Loucy (cell line): ENCODE results near the gene WNT5A.

Experiments
- H2AFZ ChIP-seq: fragments of 200-600 bp; sonication (generic); 2 replicates; pipeline ENCODE4 v1.6.0; 2016; ENCODE audit warnings: antibody characterized with exemption, mild to moderate bottlenecking, low read length, moderate library complexity
- H3F3A ChIP-seq: fragments of 200-600 bp; 2 replicates; pipeline ENCODE4 v1.6.0; 2016; ENCODE audit warnings: antibody characterized with exemption, low read depth, mild to moderate bottlenecking
- H3K27me3 ChIP-seq: fragments of 200-600 bp; sonication (generic); 2 replicates; pipeline ENCODE4 v1.6.1; 2014; ENCODE audit warnings: low read length, mild to moderate bottlenecking; ENCODE audit not compliant: insufficient read depth, poor library complexity, severe bottlenecking
- H3K36me3 ChIP-seq: fragments of 200-600 bp; sonication (generic); 2 replicates; pipeline ENCODE4 v1.6.1; 2016; ENCODE audit warnings: low read length; ENCODE audit not compliant: insufficient read depth
- H3K4me1 ChIP-seq: fragments of 200-600 bp; sonication (generic); 2 replicates; pipeline ENCODE4 v1.5.1; 2014; ENCODE audit warnings: low read length, mild to moderate bottlenecking; ENCODE audit not compliant: insufficient read depth, poor library complexity, severe bottlenecking
- H3K4me2 ChIP-seq: fragments of 200-600 bp; sonication (generic); 2 replicates; pipeline ENCODE4 v1.6.0; 2014; ENCODE audit warnings: antibody characterized with exemption, low read length, low read depth, mild to moderate bottlenecking; ENCODE audit not compliant: poor library complexity, severe bottlenecking
- H3K4me3 ChIP-seq: fragments of 200-600 bp; sonication (generic); 2 replicates; pipeline ENCODE4 v1.5.1; 2014; ENCODE audit warnings: low read length, mild to moderate bottlenecking, mixed read lengths; ENCODE audit not compliant: poor library complexity, severe bottlenecking
- H3K79me2 ChIP-seq: fragments of 200-600 bp; sonication (generic); 2 replicates; pipeline ENCODE4 v1.6.1; 2014; ENCODE audit warnings: low read length; ENCODE audit not compliant: insufficient read depth
- H3K9ac ChIP-seq: fragments of 200-600 bp; sonication (generic); 2 replicates; pipeline ENCODE4 v1.6.0; 2014; ENCODE audit warnings: mild to moderate bottlenecking, low read depth, low read length, moderate library complexity; ENCODE audit not compliant: poor library complexity, severe bottlenecking
- H3K9me2 ChIP-seq: fragments of 200-600 bp; sonication (generic); replicated peaks from 2 replicates; pipeline ENCODE4 v1.6.1; 2016; ENCODE audit warnings: low read depth, low read length, mixed read lengths
- H3K9me3 ChIP-seq: fragments of 200-600 bp; sonication (generic); 2 replicates; pipeline ENCODE4 v1.6.1; 2014; ENCODE audit warnings: mild to moderate bottlenecking, antibody characterized with exemption, low read length, low read depth; ENCODE audit not compliant: insufficient read depth
- H4K20me1 ChIP-seq: fragments of 200-600 bp; sonication (generic); 2 replicates; pipeline ENCODE4 v1.6.0; 2014; ENCODE audit warnings: antibody characterized with exemption, low read length, mild to moderate bottlenecking; ENCODE audit not compliant: insufficient read depth, poor library complexity, severe bottlenecking
- CTCF ChIP-seq: fragments of 200-600 bp; sonication (generic); conservative IDR thresholded peaks from 2 replicates; pipeline ENCODE4 v1.5.1; 2014; ENCODE audit warnings: mild to moderate bottlenecking, antibody characterized with exemption, low read length
- EZH2phosphoT487 ChIP-seq: fragments of 200-600 bp; IDR thresholded peaks from 2 replicates; pipeline ENCODE4 v1.6.1; 2018; ENCODE audit warnings: antibody characterized with exemption, mild to moderate bottlenecking, moderate library complexity, borderline replicate concordance

WNT5A gene

GRCh38 chr3:55459838-55460237, 27.3 kb downstream of the WNT5A start:
- no peaks in the 10 kb centered on the region for H3K27me3 ChIP-seq
- H3K9ac ChIP-seq: no peak overlapping the region
- no peak overlapping the region for H2AFZ ChIP-seq
- no peaks in the 10 kb centered on the region for H3K9me3 ChIP-seq
- H3K4me2 ChIP-seq: no peak overlapping the region
- no peaks in the 10 kb centered on the region for H3K4me1 ChIP-seq
- H3K9me2 ChIP-seq: no peaks in the 10 kb centered on the region
- no peak overlapping the region for H3K4me3 ChIP-seq
- no peaks in the 10 kb centered on the region for H3F3A ChIP-seq
- no peaks in the 10 kb centered on the region for H4K20me1 ChIP-seq
- no peaks in the 10 kb centered on the region for H3K36me3 ChIP-seq
- H3K79me2 ChIP-seq: no peaks in the 10 kb centered on the region
- TF ChIP-seq CTCF (no peak), EZH2phosphoT487 (no peak)

- H3K4me1 ChIP-seq: no peaks in the 10 kb centered on the region
- no peak overlapping the region for H3K4me2 ChIP-seq
- H3K9me3 ChIP-seq: no peaks in the 10 kb centered on the region
- H3F3A ChIP-seq: no peaks in the 10 kb centered on the region
- no peak overlapping the region for H3K9ac ChIP-seq
- H3K27me3 ChIP-seq: no peaks in the 10 kb centered on the region
- no peak for TF ChIP-seq CTCF
- no peak for TF ChIP-seq EZH2phosphoT487
- no peaks in the 10 kb centered on the region for H4K20me1 ChIP-seq
- no peak overlapping the region for H2AFZ ChIP-seq
- no peaks in the 10 kb centered on the region for H3K79me2 ChIP-seq
- H3K9me2 ChIP-seq: no peaks in the 10 kb centered on the region
- no peak overlapping the region for H3K4me3 ChIP-seq
- no peaks in the 10 kb centered on the region for H3K36me3 ChIP-seq
Measured at GRCh38 chr3:55458181-55458790, 28.8 kb downstream of the WNT5A start.

GRCh38 chr3:55455915-55456314, 31.2 kb downstream of the WNT5A start:
- H3K27me3 ChIP-seq: no peaks in the 10 kb centered on the region
- H3K4me3 ChIP-seq: no peak overlapping the region
- no peaks in the 10 kb centered on the region for H3K9me3 ChIP-seq
- H3K36me3 ChIP-seq: no peaks in the 10 kb centered on the region
- no peaks in the 10 kb centered on the region for H3K4me1 ChIP-seq
- no peaks in the 10 kb centered on the region for H4K20me1 ChIP-seq
- H3K9ac ChIP-seq: no peak overlapping the region
- H3F3A ChIP-seq: no peaks in the 10 kb centered on the region
- H3K4me2 ChIP-seq: no peak overlapping the region
- no peaks in the 10 kb centered on the region for H3K9me2 ChIP-seq
- TF ChIP-seq EZH2phosphoT487 (no peak), CTCF (no peak)
- no peak overlapping the region for H2AFZ ChIP-seq
- H3K79me2 ChIP-seq: no peaks in the 10 kb centered on the region
